Measurements from ENCODE around the gene IQCE.

Gene IQCE

DNA sequence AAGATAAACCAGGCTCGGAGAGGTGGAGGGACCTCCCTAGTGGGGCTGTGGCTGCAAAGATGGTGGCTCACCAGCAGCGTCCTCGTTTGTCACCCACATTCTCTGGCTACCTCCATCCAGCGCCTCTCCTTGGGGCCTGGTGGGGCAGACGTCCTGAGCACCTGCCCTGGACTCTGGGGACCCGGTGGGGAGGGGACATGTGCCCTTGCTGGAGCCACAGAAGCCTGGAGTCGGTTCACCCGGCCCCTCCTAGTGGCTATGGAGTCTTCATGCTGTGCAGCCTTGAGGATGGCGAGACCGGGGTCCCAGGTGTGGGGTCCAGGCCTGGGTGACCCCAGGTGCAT, 87.5 kb downstream of the IQCE start:
- DNase-seq, result no peak
- no peaks in the 10 kb centered on the region for H3F3A ChIP-seq (ENCODE audit: insufficient read depth, low read length)
- no peak for TF ChIP-seq CTCF (IDR thresholded peaks at IDR 0.05; ENCODE audit: low read length)
- TF ChIP-seq EZH2 (optimal IDR thresholded peaks at IDR 0.05; ENCODE audit: low read depth, low read length), result no peak
- no peak for TF ChIP-seq EZH2phosphoT487 (IDR thresholded peaks at IDR 0.05; ENCODE audit: low read length)
- H3K4me3 ChIP-seq (ENCODE audit: low read length), result no peak overlapping the region
- H3K79me2 ChIP-seq (ENCODE audit: low read length), result no peaks in the 10 kb centered on the region
- H3K27ac ChIP-seq (ENCODE audit: low read length), result no peak overlapping the region
- no peaks in the 10 kb centered on the region for H3K9me3 ChIP-seq (replicated peaks; ENCODE audit: insufficient read depth, low read length)
- peaks cover 31% of the 10 kb centered on the region for H3K27me3 ChIP-seq (replicated peaks; ENCODE audit: insufficient read depth, low read length)
- H3K4me2 ChIP-seq (ENCODE audit: low read depth, low read length), result no peak overlapping the region
- H3K9ac ChIP-seq (ENCODE audit: low read length), result no peak overlapping the region
- no peaks in the 10 kb centered on the region for H4K20me1 ChIP-seq (ENCODE audit: insufficient read depth, low read length)
- no peaks in the 10 kb centered on the region for H3K4me1 ChIP-seq (ENCODE audit: low read length)
- H3K36me3 ChIP-seq (replicated peaks; ENCODE audit: insufficient read depth, low read length), result no peaks in the 10 kb centered on the region
- no peaks in the 10 kb centered on the region for H3K9me2 ChIP-seq (replicated peaks; ENCODE audit: insufficient read depth, low read length)
- H2AFZ ChIP-seq (ENCODE audit: low read length), result no peak overlapping the region

- Histone ChIP-seq H3K36me3 (replicated peaks; ENCODE audit: insufficient read depth, low read length) (no peaks in the 10 kb centered on the region), H3K27me3 (replicated peaks; ENCODE audit: insufficient read depth, low read length) (peaks cover 27% of the 10 kb centered on the region), H2AFZ (ENCODE audit: low read length) (no peak overlapping the region), H3K4me3 (ENCODE audit: low read length) (no peak overlapping the region), H3K27ac (ENCODE audit: low read length) (no peak overlapping the region), H3K9me2 (replicated peaks; ENCODE audit: insufficient read depth, low read length) (no peaks in the 10 kb centered on the region), H4K20me1 (ENCODE audit: insufficient read depth, low read length) (no peaks in the 10 kb centered on the region), H3K4me2 (ENCODE audit: low read depth, low read length) (no peak overlapping the region), H3K9ac (ENCODE audit: low read length) (no peak overlapping the region), H3K9me3 (replicated peaks; ENCODE audit: insufficient read depth, low read length) (no peaks in the 10 kb centered on the region), H3K4me1 (ENCODE audit: low read length) (no peaks in the 10 kb centered on the region), H3F3A (ENCODE audit: insufficient read depth, low read length) (no peaks in the 10 kb centered on the region), H3K79me2 (ENCODE audit: low read length) (no peaks in the 10 kb centered on the region)
- no peak for DNase-seq
- TF ChIP-seq EZH2phosphoT487 (IDR thresholded peaks at IDR 0.05; ENCODE audit: low read length), result no peak
- TF ChIP-seq CTCF (IDR thresholded peaks at IDR 0.05; ENCODE audit: low read length), result no peak
- no peak for TF ChIP-seq EZH2 (optimal IDR thresholded peaks at IDR 0.05; ENCODE audit: low read depth, low read length)
Measured at GRCh38 chr7:2646680-2647571, 88.1 kb downstream of the IQCE start.

GRCh38 chr7:2647594-2648172, 88.9 kb downstream of the IQCE start:
- H3K36me3 ChIP-seq (replicated peaks; ENCODE audit: insufficient read depth, low read length), result no peaks in the 10 kb centered on the region
- TF ChIP-seq EZH2phosphoT487 (IDR thresholded peaks at IDR 0.05; ENCODE audit: low read length) (no peak), EZH2 (optimal IDR thresholded peaks at IDR 0.05; ENCODE audit: low read depth, low read length) (no peak), CTCF (IDR thresholded peaks at IDR 0.05; ENCODE audit: low read length) (no peak)

More at GRCh38 chr7:2647594-2648172, 88.9 kb downstream of the IQCE start:
- Histone ChIP-seq H4K20me1 (ENCODE audit: insufficient read depth, low read length) (no peaks in the 10 kb centered on the region), H3K4me1 (ENCODE audit: low read length) (no peaks in the 10 kb centered on the region), H3K4me3 (ENCODE audit: low read length) (no peak overlapping the region), H3K9ac (ENCODE audit: low read length) (no peak overlapping the region), H3K27ac (ENCODE audit: low read length) (no peak overlapping the region), H2AFZ (ENCODE audit: low read length) (no peak overlapping the region), H3K9me3 (replicated peaks; ENCODE audit: insufficient read depth, low read length) (no peaks in the 10 kb centered on the region), H3F3A (ENCODE audit: insufficient read depth, low read length) (no peaks in the 10 kb centered on the region), H3K79me2 (ENCODE audit: low read length) (no peaks in the 10 kb centered on the region), H3K9me2 (replicated peaks; ENCODE audit: insufficient read depth, low read length) (no peaks in the 10 kb centered on the region), H3K4me2 (ENCODE audit: low read depth, low read length) (no peak overlapping the region), H3K27me3 (replicated peaks; ENCODE audit: insufficient read depth, low read length) (peaks cover 33% of the 10 kb centered on the region)
- no peak for DNase-seq

Data from MM.1S (cell line).